Gastrocnemius medialis (tissue), 4 donors: ENCODE measurements around the gene DYNC2LI1. TPM values are rescaled to one million over a fixed set of nuclear protein-coding genes. Genes with fewer than 3 reads are reported as not detected.
A peak's percentile ranks its signal among the peaks of the same experiment; 100 is the strongest.

Experiments used
- ATAC-seq, 2 donors: fragments of 150-250 bp; one replicate each; pipeline ENCODE4 v1.9.1; 2016
- DNase-seq, 2 donors: peaks; one replicate each; pipeline ENCODE4 v3.0.0-alpha.2; 2019
- H3K27ac ChIP-seq, 4 donors: fragments of 200-600 bp; sonication (generic); 1 replicate in 1 of 4; 2 replicates in 3 of 4; pipeline ENCODE4 v1.5.1; 2016 to 2018; ENCODE audit warnings: mild to moderate bottlenecking in 2 of 4, moderate library complexity in 1 of 4
- H3K27me3 ChIP-seq, 3 donors: fragments of 200-600 bp; sonication (generic) in 2 of 3; 1 replicate in 1 of 3; 2 replicates in 2 of 3; pipeline versions ENCODE4 v1.5.1 to v1.6.0; 2016 to 2019; ENCODE audit warnings: mild to moderate bottlenecking in 1 of 3, moderate library complexity in 1 of 3
- H3K36me3 ChIP-seq, 2 donors: fragments of 200-600 bp; sonication (generic) in 1 of 2; one replicate each; pipeline ENCODE4 v1.5.1; 2017 to 2018
- H3K4me1 ChIP-seq, 2 donors: fragments of 200-600 bp; sonication (generic) in 1 of 2; one replicate each; pipeline ENCODE4 v1.5.1; 2016 to 2017; ENCODE audit warnings: mild to moderate bottlenecking in 2 of 2
- H3K4me3 ChIP-seq, 4 donors: fragments of 200-600 bp; sonication (generic) in 3 of 4; 1 replicate in 1 of 4; 2 replicates in 3 of 4; pipeline ENCODE4 v1.5.1; 2016 to 2019; ENCODE audit warnings: mild to moderate bottlenecking in 2 of 4
- H3K9me3 ChIP-seq, 3 donors: fragments of 200-600 bp; sonication (generic) in 2 of 3; 1 replicate in 1 of 3; 2 replicates in 2 of 3; pipeline ENCODE4 v1.5.1; 2016 to 2019
- POLR2A ChIP-seq, 2 donors: fragments of 450-650 bp; IDR thresholded peaks; one replicate each; pipeline ENCODE4 v1.6.1; 2017; ENCODE audit warnings: antibody characterized with exemption in 2 of 2, mild to moderate bottlenecking in 2 of 2, moderate library complexity in 2 of 2
- in situ Hi-C, 4 donors: fragments of 200-750 bp; cut with MboI; loops; one replicate each; pipeline versions ENCODE4 v1.15.0 to v1.8.0; 2017; ENCODE audit warnings: low sequenced_read_pairs in 4 of 4
- intact Hi-C: fragments of 100-400 bp; cut with DNase I; formaldehyde crosslinking; loops from one replicate; pipeline ENCODE4 v1.15.1; 2023; ENCODE audit warnings: low total_unique reads
- total RNA-seq, 4 donors: library from RNA; depleted of rRNA; stranded (reverse); fragments of >200 nt; gene quantifications; one replicate each; pipeline versions ENCODE4 v1.1.0 to v1.2.3, GENCODE V29; 2016
- TF ChIP-seq, protein P1 (sequence below), 5 experiments: fragments of 450-650 bp in 3 of 5; fragments of 200-600 bp in 2 of 5; sonication (generic) in 2 of 5; IDR thresholded peaks in 4 of 5; conservative IDR thresholded peaks in 1 of 5; 1 replicate in 4 of 5; 2 replicates in 1 of 5; pipeline ENCODE4 v1.5.1; 2016 to 2019; ENCODE audit warnings: antibody characterized with exemption in 5 of 5, mild to moderate bottlenecking in 3 of 5, moderate library complexity in 3 of 5

The DYNC2LI1 gene
- total RNA-seq, 4 donors from 2014 or later = 8.1 to 13.1 (median 10.2) TPM

DNA sequence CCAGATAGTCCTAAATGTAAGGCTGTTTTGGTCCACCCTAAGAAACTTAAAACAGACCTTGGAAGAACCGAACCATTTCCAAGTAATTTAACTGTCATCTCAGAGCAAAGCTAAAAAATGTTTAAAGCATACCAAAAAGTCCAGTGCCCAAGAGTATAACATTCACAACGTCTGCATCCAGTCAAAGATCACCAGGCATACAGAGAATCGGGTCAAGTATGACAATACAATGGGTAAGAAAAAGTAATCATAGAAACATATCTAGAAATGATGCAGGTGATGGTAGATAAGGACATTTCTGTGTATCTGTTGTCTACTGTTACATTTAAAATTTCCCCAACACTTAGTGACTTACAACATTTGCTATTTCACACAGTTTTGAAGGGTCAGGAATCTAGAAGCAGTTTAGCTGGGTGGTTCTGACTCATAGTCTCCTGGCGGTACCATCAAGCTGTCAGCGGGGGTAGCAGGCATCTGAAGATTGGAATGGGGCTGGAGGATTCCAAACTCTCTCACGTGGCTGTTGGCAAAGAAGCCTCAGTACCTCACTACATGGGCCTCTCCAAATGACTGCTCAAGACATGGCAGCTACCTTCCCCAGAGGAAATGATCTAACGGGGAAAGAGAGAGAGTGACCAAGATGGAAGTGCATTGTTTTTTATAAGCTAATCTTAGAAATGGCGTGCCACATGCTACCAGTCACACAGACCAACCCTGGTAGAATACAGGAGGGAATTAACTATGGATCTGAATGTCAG lies 36.6 kb upstream of the DYNC2LI1 start:
- in situ Hi-C loops (no loop called here), intact Hi-C loops (no loop called here)
- no peaks in the 10 kb centered on the region for H3K9me3 ChIP-seq
- no peak overlapping the region for H3K4me3 ChIP-seq
- ATAC-seq = no peak
- no peaks in the 10 kb centered on the region for H3K27me3 ChIP-seq
- peak in 1 of 2 donors; percentile 17 for DNase-seq
- no peak overlapping the region for H3K27ac ChIP-seq
- no peaks in the 10 kb centered on the region for H3K4me1 ChIP-seq
- TF ChIP-seq POLR2A (IDR thresholded peaks at IDR 0.05) = no peak
- TF ChIP-seq, protein P1, sequence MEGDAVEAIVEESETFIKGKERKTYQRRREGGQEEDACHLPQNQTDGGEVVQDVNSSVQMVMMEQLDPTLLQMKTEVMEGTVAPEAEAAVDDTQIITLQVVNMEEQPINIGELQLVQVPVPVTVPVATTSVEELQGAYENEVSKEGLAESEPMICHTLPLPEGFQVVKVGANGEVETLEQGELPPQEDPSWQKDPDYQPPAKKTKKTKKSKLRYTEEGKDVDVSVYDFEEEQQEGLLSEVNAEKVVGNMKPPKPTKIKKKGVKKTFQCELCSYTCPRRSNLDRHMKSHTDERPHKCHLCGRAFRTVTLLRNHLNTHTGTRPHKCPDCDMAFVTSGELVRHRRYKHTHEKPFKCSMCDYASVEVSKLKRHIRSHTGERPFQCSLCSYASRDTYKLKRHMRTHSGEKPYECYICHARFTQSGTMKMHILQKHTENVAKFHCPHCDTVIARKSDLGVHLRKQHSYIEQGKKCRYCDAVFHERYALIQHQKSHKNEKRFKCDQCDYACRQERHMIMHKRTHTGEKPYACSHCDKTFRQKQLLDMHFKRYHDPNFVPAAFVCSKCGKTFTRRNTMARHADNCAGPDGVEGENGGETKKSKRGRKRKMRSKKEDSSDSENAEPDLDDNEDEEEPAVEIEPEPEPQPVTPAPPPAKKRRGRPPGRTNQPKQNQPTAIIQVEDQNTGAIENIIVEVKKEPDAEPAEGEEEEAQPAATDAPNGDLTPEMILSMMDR (IDR thresholded peaks at IDR 0.05 in 4 of 5, conservative IDR thresholded peaks at IDR 0.05 in 1 of 5) = no peak
- no peaks in the 10 kb centered on the region for H3K36me3 ChIP-seq

DNA sequence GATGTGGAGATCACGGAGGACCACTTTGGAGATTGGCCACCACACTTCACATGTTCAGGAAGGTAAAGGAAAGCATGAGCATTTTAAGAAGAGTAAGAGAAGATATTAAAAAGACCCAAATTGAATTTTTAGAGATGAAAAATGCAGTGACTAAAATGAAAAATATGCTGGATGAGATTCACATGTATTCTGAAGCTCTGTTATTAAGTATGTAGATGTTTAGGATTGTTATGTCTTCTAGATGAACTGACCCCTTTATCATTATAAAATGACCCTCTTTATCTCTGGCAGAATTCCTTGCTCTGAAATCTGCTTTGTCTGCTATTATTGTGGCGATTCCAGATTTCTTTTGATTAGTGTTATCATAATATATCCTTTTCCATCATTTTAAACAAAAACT lies 36.0 kb upstream of the DYNC2LI1 start:
- DNase-seq (no peak), ATAC-seq (no peak)
- in situ Hi-C loops = no loop called here
- H3K27me3 ChIP-seq = no peaks in the 10 kb centered on the region
- TF ChIP-seq, protein P1 (IDR thresholded peaks at IDR 0.05 in 4 of 5, conservative IDR thresholded peaks at IDR 0.05 in 1 of 5) = no peak
- no peak for TF ChIP-seq POLR2A (IDR thresholded peaks at IDR 0.05)
- no peaks in the 10 kb centered on the region for H3K36me3 ChIP-seq
- no peak overlapping the region for H3K27ac ChIP-seq
- no peak overlapping the region for H3K4me3 ChIP-seq
- H3K9me3 ChIP-seq = no peaks in the 10 kb centered on the region
- intact Hi-C loops = no loop called here
- no peaks in the 10 kb centered on the region for H3K4me1 ChIP-seq

DNA sequence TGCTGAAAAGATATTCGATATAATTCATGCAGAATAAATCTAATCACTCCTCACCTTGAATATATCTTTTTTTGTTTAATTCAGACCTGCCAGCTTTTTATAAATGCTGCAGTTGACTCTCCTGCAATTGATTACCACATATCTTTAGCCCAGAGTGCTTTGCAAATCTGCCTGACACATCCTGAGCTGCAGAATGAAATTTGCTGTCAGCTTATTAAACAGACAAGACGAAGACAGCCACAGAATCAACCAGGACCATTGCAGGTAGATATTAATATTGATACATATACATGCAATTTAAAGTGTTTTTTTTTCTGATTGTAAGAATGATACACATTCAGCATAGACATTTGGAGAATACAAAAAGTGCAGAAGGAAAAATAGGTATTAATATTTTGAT lies 35.6 kb upstream of the DYNC2LI1 start:
- DNase-seq = no peak
- Histone ChIP-seq H3K4me1 (no peaks in the 10 kb centered on the region), H3K4me3 (no peak overlapping the region), H3K36me3 (no peaks in the 10 kb centered on the region), H3K27me3 (no peaks in the 10 kb centered on the region), H3K27ac (no peak overlapping the region), H3K9me3 (no peaks in the 10 kb centered on the region)
- intact Hi-C loops (no loop called here), in situ Hi-C loops (no loop called here)
- no peak for TF ChIP-seq POLR2A (IDR thresholded peaks at IDR 0.05)
- TF ChIP-seq, protein P1 (IDR thresholded peaks at IDR 0.05 in 4 of 5, conservative IDR thresholded peaks at IDR 0.05 in 1 of 5) = no peak
- ATAC-seq = no peak

DNA sequence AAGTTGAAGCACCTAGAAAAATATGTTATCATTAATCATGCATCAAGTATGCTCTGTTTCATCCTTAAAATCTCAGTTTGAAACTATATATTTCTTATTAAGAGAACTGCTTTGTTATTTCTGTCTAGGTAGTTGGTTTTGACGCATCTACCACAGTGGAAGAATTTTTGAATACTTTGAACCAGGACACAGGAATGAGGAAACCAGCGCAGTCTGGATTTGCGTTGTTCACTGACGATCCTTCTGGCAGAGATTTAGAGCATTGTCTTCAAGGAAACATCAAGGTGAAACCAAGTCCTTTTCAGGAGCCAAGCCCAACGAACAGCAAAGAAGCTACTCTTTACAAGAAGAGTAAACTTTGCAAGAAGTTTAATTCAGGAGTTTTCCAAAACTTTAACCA lies 30.1 kb upstream of the DYNC2LI1 start:
- Histone ChIP-seq H3K4me3 (no peak overlapping the region), H3K36me3 (no peaks in the 10 kb centered on the region), H3K9me3 (no peaks in the 10 kb centered on the region), H3K4me1 (no peaks in the 10 kb centered on the region), H3K27me3 (no peaks in the 10 kb centered on the region), H3K27ac (no peak overlapping the region)
- in situ Hi-C loops = no loop called here
- DNase-seq = no peak
- intact Hi-C loops = no loop called here
- no peak for ATAC-seq
- no peak for TF ChIP-seq POLR2A (IDR thresholded peaks at IDR 0.05)
- TF ChIP-seq, protein P1 (IDR thresholded peaks at IDR 0.05 in 4 of 5, conservative IDR thresholded peaks at IDR 0.05 in 1 of 5) = no peak

DNA sequence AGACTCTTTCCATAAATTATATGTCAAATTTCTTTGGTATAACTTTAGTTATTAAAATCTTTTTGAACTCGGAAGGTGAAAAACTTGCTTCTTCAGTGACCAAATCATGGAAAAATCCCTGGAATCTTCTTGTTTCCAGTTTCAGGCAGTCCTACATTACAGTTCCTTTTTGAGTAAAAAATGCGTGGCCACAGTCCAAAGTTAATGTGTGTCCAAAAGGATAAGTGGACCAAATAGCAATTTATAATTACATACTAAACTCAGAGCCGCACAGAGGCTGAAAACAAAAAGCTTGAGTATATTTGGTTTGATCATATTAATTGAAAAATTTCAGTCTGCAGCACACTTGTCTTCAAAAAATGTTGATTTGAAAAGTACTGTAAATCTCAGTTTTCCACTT lies 28.4 kb upstream of the DYNC2LI1 start:
- intact Hi-C loops (no loop called here), in situ Hi-C loops (no loop called here)
- Histone ChIP-seq H3K27ac (no peak overlapping the region), H3K4me1 (no peaks in the 10 kb centered on the region), H3K36me3 (no peaks in the 10 kb centered on the region), H3K27me3 (no peaks in the 10 kb centered on the region), H3K4me3 (no peak overlapping the region), H3K9me3 (no peaks in the 10 kb centered on the region)
- TF ChIP-seq, protein P1 (IDR thresholded peaks at IDR 0.05 in 4 of 5, conservative IDR thresholded peaks at IDR 0.05 in 1 of 5) = no peak
- TF ChIP-seq POLR2A (IDR thresholded peaks at IDR 0.05) = no peak
- DNase-seq = no peak
- ATAC-seq = no peak
